ENCODE measurements around the gene ST8SIA1. TPM values are rescaled to one million over a fixed set of nuclear protein-coding genes. Genes with fewer than 3 reads are reported as not detected.

The ST8SIA1 gene
- total and polyA plus RNA-seq, 2 of the 8 experiments (the other 6 are each of a cell fraction or from before 2014, with no cell fraction given), result 1.9 to 4.4 TPM

GRCh38 chr12:22172501-22172900 lies 162.0 kb downstream of the ST8SIA1 start:
- Histone ChIP-seq H3K4me1 (replicated peaks in 1 of 4; ENCODE audit: control insufficient read depth in 3 of 4, insufficient read depth in 4 of 4, low read length in 3 of 4) (no peaks in the 10 kb centered on the region), H3K4ac (replicated peaks; ENCODE audit: insufficient read length, low read depth, low read length) (no peak overlapping the region), H3K36me3 (ENCODE audit: control insufficient read depth in 2 of 4, insufficient read depth in 4 of 4, low read length in 3 of 4) (no peaks in the 10 kb centered on the region), H2AFZ (ENCODE audit: low read length) (peak overlapping the region; percentile 10; the same call in 1 of the 2 replicates), H4K91ac (replicated peaks; ENCODE audit: insufficient read length, low read length) (no peak overlapping the region), H2BK5ac (ENCODE audit: low read depth, low read length) (no peak overlapping the region), H3K79me1 (ENCODE audit: low read depth, low read length) (no peaks in the 10 kb centered on the region), H3K18ac (ENCODE audit: extremely low read depth, low read length) (no peak overlapping the region), H4K8ac (ENCODE audit: extremely low read depth, insufficient read depth, low read length) (no peak overlapping the region), H4K5ac (ENCODE audit: insufficient read length, low read depth, low read length) (no peak overlapping the region), H3K4me2 (ENCODE audit: insufficient read depth in 1 of 2, low read depth in 2 of 2, low read length in 2 of 2) (no peak overlapping the region), H4K20me1 (replicated peaks in 1 of 2; ENCODE audit: control insufficient read depth in 1 of 2, insufficient read depth in 2 of 2, low read length in 2 of 2) (no peaks in the 10 kb centered on the region), H2AK5ac (ENCODE audit: low read depth, low read length) (no peak overlapping the region), H3K23me2 (ENCODE audit: low read depth, low read length) (no peaks in the 10 kb centered on the region), H2BK15ac (ENCODE audit: low read length) (no peak overlapping the region), H3K56ac (replicated peaks; ENCODE audit: insufficient read length, low read depth, low read length) (no peak overlapping the region), H2BK20ac (ENCODE audit: low read length) (no peak overlapping the region), H3K27me3 (replicated peaks in 1 of 4; ENCODE audit: control insufficient read depth in 3 of 4, extremely low read depth in 1 of 4, insufficient read depth in 3 of 4, low read length in 3 of 4) (no peaks in the 10 kb centered on the region), H3K9me3 (ENCODE audit: insufficient read depth in 2 of 2, low read depth in 1 of 2, low read length in 1 of 2) (no peaks in the 10 kb centered on the region), H3K14ac (ENCODE audit: insufficient read length) (no peak overlapping the region), H2BK120ac (replicated peaks; ENCODE audit: low read depth, low read length) (no peak overlapping the region), H3K27ac (ENCODE audit: low read depth, low read length) (no peak overlapping the region), H2BK12ac (ENCODE audit: low read depth, low read length) (no peak overlapping the region), H3K23ac (ENCODE audit: insufficient read length) (no peak overlapping the region), H3K4me3 (ENCODE audit: extremely low read depth in 1 of 4, insufficient read depth in 2 of 4, low read depth in 3 of 4, low read length in 4 of 4) (no peak overlapping the region), H3K9ac (replicated peaks in 1 of 4; ENCODE audit: extremely low read depth in 1 of 4, low read depth in 3 of 4, low read length in 3 of 4) (no peak overlapping the region), H3K79me2 (ENCODE audit: control insufficient read depth in 1 of 2, insufficient read depth in 2 of 2, low read length in 2 of 2) (no peaks in the 10 kb centered on the region)
- 83% methylated on average over 5 of the region's 5 CpGs; no CpG with 5 or more reads in 1 of the 2 experiments for WGBS, 2 experiments (ENCODE audit: extremely low coverage in 1 of 2, insufficient coverage in 1 of 2, insufficient read length in 1 of 2, insufficient replicate concordance in 2 of 2, low coverage in 1 of 2, low lambda C conversion rate in 2 of 2, missing lambda C conversion rate in 1 of 2)
- ChIA-PET CTCF (ENCODE audit: partially characterized antibody) (interaction anchor here (0.6 to 1.5 kb wide), 6 partner anchors 40 to 168 kb away, joined by 3 to 6 read pairs (median 4); no protein-coding TSS in a partner anchor), POLR2A (ENCODE audit: partially characterized antibody) (no interaction called here)
- DNase-seq (ENCODE audit: low read depth in 1 of 2, low spot score in 2 of 2) (no peak), FAIRE-seq (no peak)
- TF ChIP-seq E2F6 (IDR thresholded peaks at IDR 0.05), result no peak
- TF ChIP-seq POLR2A (IDR thresholded peaks at IDR 0.05; ENCODE audit: control extremely low read depth in 1 of 2, low read depth in 2 of 2, low read length in 2 of 2), result no peak
- TF ChIP-seq CBX5 (IDR thresholded peaks at IDR 0.05; ENCODE audit: low read depth, low read length), result no peak
- TF ChIP-seq SUZ12 (IDR thresholded peaks at IDR 0.05; ENCODE audit: low read length), result no peak
- no peak for TF ChIP-seq CBX8 (IDR thresholded peaks at IDR 0.05; ENCODE audit: borderline replicate concordance, low read depth, low read length)
- no peak for TF ChIP-seq TEAD4 (IDR thresholded peaks at IDR 0.05; ENCODE audit: low read depth, low read length)
- no peak for TF ChIP-seq CTBP2 (IDR thresholded peaks at IDR 0.05; ENCODE audit: borderline replicate concordance, insufficient read depth, insufficient read length, low read length)
- no peak for TF ChIP-seq RFX5 (IDR thresholded peaks at IDR 0.05; ENCODE audit: borderline replicate concordance, low read depth, low read length)
- no peak for TF ChIP-seq SP2 (IDR thresholded peaks at IDR 0.05; ENCODE audit: low read length)
- no peak for TF ChIP-seq TCF12 (IDR thresholded peaks at IDR 0.05; ENCODE audit: low read depth, low read length)
- TF ChIP-seq YY1 (IDR thresholded peaks at IDR 0.05; ENCODE audit: low read depth, low read length), result no peak
- TF ChIP-seq NRF1 (IDR thresholded peaks at IDR 0.05; ENCODE audit: low read depth, low read length), result no peak
- TF ChIP-seq SAP30 (IDR thresholded peaks at IDR 0.05; ENCODE audit: insufficient read depth, insufficient replicate concordance, low read length), result no peak
- no peak for TF ChIP-seq EGR1 (IDR thresholded peaks at IDR 0.05; ENCODE audit: borderline replicate concordance, low read depth, low read length)
- TF ChIP-seq POU5F1 (IDR thresholded peaks at IDR 0.05; ENCODE audit: low read depth, low read length), result no peak
